KMS-11 (cell line): ENCODE data around the gene ZDHHC19.

Source experiments
- H2AFZ ChIP-seq: fragments of 200-600 bp; sonication (generic); 2 replicates; pipeline ENCODE4 v1.6.1; 2016; ENCODE audit warnings: antibody characterized with exemption, mixed run types, low read depth
- H3K27ac ChIP-seq: fragments of 200-600 bp; sonication (generic); 2 replicates; pipeline ENCODE4 v1.6.1; 2016; ENCODE audit warnings: mild to moderate bottlenecking, mixed run types
- H3K27me3 ChIP-seq: fragments of 200-600 bp; sonication (generic); 2 replicates; pipeline ENCODE4 v1.6.1; 2017; ENCODE audit warnings: mild to moderate bottlenecking, low read depth, mixed run types, moderate library complexity; ENCODE audit not compliant: insufficient read depth
- H3K36me3 ChIP-seq: fragments of 200-600 bp; sonication (generic); 2 replicates; pipeline ENCODE4 v1.6.1; 2017; ENCODE audit warnings: mild to moderate bottlenecking, mixed run types; ENCODE audit not compliant: insufficient read depth
- H3K4me1 ChIP-seq: fragments of 200-600 bp; sonication (generic); 2 replicates; pipeline ENCODE4 v1.6.1; 2016; ENCODE audit warnings: mild to moderate bottlenecking, low read depth, mixed run types; ENCODE audit not compliant: poor library complexity, severe bottlenecking
- H3K4me2 ChIP-seq: fragments of 200-600 bp; sonication (generic); 2 replicates; pipeline ENCODE4 v1.7.0; 2016; ENCODE audit warnings: mild to moderate bottlenecking, mixed run types
- H3K4me3 ChIP-seq: fragments of 200-600 bp; sonication (generic); IDR thresholded peaks from 2 replicates; pipeline ENCODE4 v1.6.1; 2017; ENCODE audit warnings: low read depth, low read length, mixed read lengths; ENCODE audit not compliant: insufficient read depth
- H3K79me2 ChIP-seq: fragments of 200-600 bp; sonication (generic); 2 replicates; pipeline ENCODE4 v1.6.1; 2016; ENCODE audit warnings: low read depth, mixed run types; ENCODE audit not compliant: insufficient read depth
- H3K9ac ChIP-seq: fragments of 200-600 bp; sonication (generic); 2 replicates; pipeline ENCODE4 v1.6.1; 2016; ENCODE audit warnings: mild to moderate bottlenecking, mixed run types
- H4K20me1 ChIP-seq: fragments of 200-600 bp; sonication (generic); 2 replicates; pipeline ENCODE4 v1.6.1; 2016; ENCODE audit warnings: mild to moderate bottlenecking, mixed run types; ENCODE audit not compliant: insufficient read depth
- TF ChIP-seq, protein P1 (sequence below): fragments of 200-600 bp; sonication (generic); conservative IDR thresholded peaks from 2 replicates; pipeline ENCODE4 v1.6.1; 2017; ENCODE audit warnings: low read depth, mild to moderate bottlenecking, antibody characterized with exemption, low read length, moderate library complexity, mixed read lengths

Gene ZDHHC19

DNA sequence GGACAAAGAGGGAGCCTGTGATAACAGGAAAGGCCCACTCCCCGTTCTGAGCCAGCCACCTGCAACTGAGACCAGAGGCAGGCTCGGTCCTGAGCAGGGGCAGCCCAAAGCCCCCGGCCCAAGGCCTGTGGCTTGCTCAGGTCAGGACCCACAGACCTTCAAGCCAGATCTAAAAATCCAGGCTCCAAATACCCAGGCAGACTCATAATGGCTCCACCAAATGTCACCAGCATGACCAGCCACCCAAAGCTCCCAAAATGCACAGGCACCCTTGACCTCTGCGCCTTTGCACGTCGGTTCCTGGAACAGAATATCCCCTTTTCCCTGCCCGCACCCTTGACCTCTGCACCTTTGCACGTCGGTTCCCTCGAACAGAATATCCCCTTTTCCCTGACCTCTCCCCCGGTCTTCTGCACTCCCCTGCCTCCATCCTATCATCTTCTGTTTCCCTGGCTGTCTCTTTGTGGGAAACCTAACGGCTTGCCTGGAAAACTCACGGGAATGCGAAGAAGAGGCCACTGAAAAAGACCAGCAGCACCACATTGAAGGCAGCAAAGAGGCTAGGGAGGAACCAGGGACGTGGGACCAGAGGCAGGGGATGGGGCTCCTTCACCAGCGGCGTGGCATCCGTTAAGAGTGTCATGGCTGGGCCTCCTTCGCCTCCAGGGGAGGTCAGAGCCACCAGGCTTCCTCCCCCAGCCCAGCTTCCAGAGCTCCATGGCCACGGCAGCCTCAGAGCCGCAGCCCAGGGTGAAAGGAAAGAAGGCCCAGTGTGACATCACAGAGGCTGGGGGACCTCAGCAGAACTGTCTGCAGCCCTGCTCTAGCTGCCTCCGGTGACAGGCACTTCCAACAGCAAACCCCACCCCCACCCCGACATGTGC is at the start of gene ZDHHC19:
Gene ZDHHC19 (minus strand): TSS at position 728 of the 884 bp plus-strand sequence. CDS start 85 bp downstream, at position 643.
- Histone ChIP-seq H3K4me2 (no peak within 1 kb of the TSS), H3K4me1 (no peaks in the 10 kb centered on the region)

DNA sequence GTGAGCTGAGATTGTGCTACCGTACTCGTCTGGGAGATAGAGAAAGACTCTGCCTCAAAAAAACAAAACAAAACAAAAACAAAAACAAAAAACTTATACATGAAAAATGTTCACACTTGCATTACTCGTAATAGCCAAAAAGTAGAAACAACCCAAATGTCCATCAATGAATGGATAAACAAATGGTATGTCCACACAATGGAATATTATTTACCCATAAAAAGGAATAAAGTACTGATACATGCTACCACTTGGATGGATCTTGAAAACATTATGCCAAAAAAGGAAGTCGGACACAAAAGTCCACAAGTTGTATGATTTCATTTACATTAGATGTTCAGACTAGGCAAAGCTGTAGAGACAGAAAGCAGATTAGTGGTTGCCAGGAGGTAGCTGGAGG is 49.6 kb upstream of the ZDHHC19 start:
- Histone ChIP-seq H3K36me3 (no peaks in the 10 kb centered on the region), H3K27me3 (no peaks in the 10 kb centered on the region)

More for the DNA sequence above, at the start of gene ZDHHC19:
- no peaks in the 10 kb centered on the region for H3K36me3 ChIP-seq
- H3K9ac ChIP-seq, result no peak within 1 kb of the TSS
- H2AFZ ChIP-seq, result no peak within 1 kb of the TSS
- no peak within 1 kb of the TSS for H3K4me3 ChIP-seq
- H4K20me1 ChIP-seq, result no peaks in the 10 kb centered on the region
- no peak within 1 kb of the TSS for H3K27ac ChIP-seq
- TF ChIP-seq, protein P1, sequence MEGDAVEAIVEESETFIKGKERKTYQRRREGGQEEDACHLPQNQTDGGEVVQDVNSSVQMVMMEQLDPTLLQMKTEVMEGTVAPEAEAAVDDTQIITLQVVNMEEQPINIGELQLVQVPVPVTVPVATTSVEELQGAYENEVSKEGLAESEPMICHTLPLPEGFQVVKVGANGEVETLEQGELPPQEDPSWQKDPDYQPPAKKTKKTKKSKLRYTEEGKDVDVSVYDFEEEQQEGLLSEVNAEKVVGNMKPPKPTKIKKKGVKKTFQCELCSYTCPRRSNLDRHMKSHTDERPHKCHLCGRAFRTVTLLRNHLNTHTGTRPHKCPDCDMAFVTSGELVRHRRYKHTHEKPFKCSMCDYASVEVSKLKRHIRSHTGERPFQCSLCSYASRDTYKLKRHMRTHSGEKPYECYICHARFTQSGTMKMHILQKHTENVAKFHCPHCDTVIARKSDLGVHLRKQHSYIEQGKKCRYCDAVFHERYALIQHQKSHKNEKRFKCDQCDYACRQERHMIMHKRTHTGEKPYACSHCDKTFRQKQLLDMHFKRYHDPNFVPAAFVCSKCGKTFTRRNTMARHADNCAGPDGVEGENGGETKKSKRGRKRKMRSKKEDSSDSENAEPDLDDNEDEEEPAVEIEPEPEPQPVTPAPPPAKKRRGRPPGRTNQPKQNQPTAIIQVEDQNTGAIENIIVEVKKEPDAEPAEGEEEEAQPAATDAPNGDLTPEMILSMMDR, result no peak
- H3K79me2 ChIP-seq, result no peaks in the 10 kb centered on the region
- H3K27me3 ChIP-seq, result no peaks in the 10 kb centered on the region

GRCh38 chr3:196255776-196256175 is 44.6 kb upstream of the ZDHHC19 start:
- H3K27ac ChIP-seq, result no peak overlapping the region
- H3K4me3 ChIP-seq, result no peak overlapping the region
- no peak overlapping the region for H3K4me2 ChIP-seq
- H3K9ac ChIP-seq, result no peak overlapping the region
- H3K27me3 ChIP-seq, result no peaks in the 10 kb centered on the region
- H4K20me1 ChIP-seq, result no peaks in the 10 kb centered on the region
- H3K36me3 ChIP-seq, result no peaks in the 10 kb centered on the region
- TF ChIP-seq, protein P1, result no peak
- no peaks in the 10 kb centered on the region for H3K79me2 ChIP-seq
- no peaks in the 10 kb centered on the region for H3K4me1 ChIP-seq
- no peak overlapping the region for H2AFZ ChIP-seq

More for the DNA sequence above, 49.6 kb upstream of the ZDHHC19 start:
- TF ChIP-seq, protein P1, result no peak
- H3K4me2 ChIP-seq, result no peak overlapping the region
- no peak overlapping the region for H3K9ac ChIP-seq
- H3K79me2 ChIP-seq, result peaks cover 8% of the 10 kb centered on the region; the same call in 1 of the 2 replicates
- no peak overlapping the region for H3K27ac ChIP-seq
- no peaks in the 10 kb centered on the region for H4K20me1 ChIP-seq
- H2AFZ ChIP-seq, result no peak overlapping the region
- H3K4me3 ChIP-seq, result no peak overlapping the region
- no peaks in the 10 kb centered on the region for H3K4me1 ChIP-seq

GRCh38 chr3:196254376-196255283 is 43.4 kb upstream of the ZDHHC19 start:
- Histone ChIP-seq H4K20me1 (no peaks in the 10 kb centered on the region), H3K4me2 (no peak overlapping the region), H3K4me1 (no peaks in the 10 kb centered on the region), H3K27me3 (no peaks in the 10 kb centered on the region), H3K27ac (no peak overlapping the region), H3K36me3 (no peaks in the 10 kb centered on the region), H3K9ac (no peak overlapping the region), H3K79me2 (no peaks in the 10 kb centered on the region), H2AFZ (no peak overlapping the region), H3K4me3 (no peak overlapping the region)
- TF ChIP-seq, protein P1, result no peak
